B cell (primary cell): ENCODE results near the gene WDR86. TPM values are rescaled to one million over a fixed set of nuclear protein-coding genes. Genes with fewer than 3 reads are reported as not detected.

Experiments
- ATAC-seq: fragments of 200-7000 bp; cut with Tn5 transposase; one replicate; pipeline ENCODE4 v1.10.0; 2021; ENCODE audit warnings: low read depth, mild to moderate bottlenecking, moderate number of reproducible peaks, moderate library complexity
- CTCF ChIA-PET: fragments of 350-600 bp; sonication (Branson Sonifier 250); formaldehyde crosslinking; loops from one replicate; lab custom pipeline; 2021; ENCODE audit warnings: antibody characterized with exemption, inconsistent platforms; lab: Charles Lee
- POLR2A ChIA-PET: fragments of 350-600 bp; sonication (Branson Sonifier 250); formaldehyde crosslinking; loops from one replicate; lab custom pipeline; 2021; ENCODE audit warnings: antibody characterized with exemption; lab: Charles Lee
- DNase-seq: peaks from one replicate; pipeline ENCODE4 v3.0.0; 2013
- H2AFZ ChIP-seq: 2 replicates; pipeline ENCODE4 v1.6.1; 2012; ENCODE audit warnings: mild to moderate bottlenecking, low read depth, low read length; ENCODE audit not compliant: insufficient read depth, poor library complexity, severe bottlenecking
- H3K27ac ChIP-seq, 2 donors: 1 replicate in 1 of 2; 2 replicates in 1 of 2; pipeline ENCODE4 v1.5.1; 2012 to 2013; ENCODE audit warnings: low read length in 2 of 2, mild to moderate bottlenecking in 2 of 2, moderate library complexity in 1 of 2
- H3K27me3 ChIP-seq, 4 experiments: fragments of 200-600 bp in 1 of 4; sonication (generic) in 1 of 4; replicated peaks in 1 of 4; 1 replicate in 2 of 4; 2 replicates in 2 of 4; pipeline versions ENCODE4 v1.6.1 to v1.7.0; 2013 to 2016; ENCODE audit warnings: low read length in 3 of 4, mild to moderate bottlenecking in 2 of 4, mixed read lengths in 1 of 4, moderate library complexity in 1 of 4; ENCODE audit not compliant: insufficient read depth in 4 of 4, control insufficient read depth in 3 of 4; ENCODE audit errors: control extremely low read depth in 1 of 4
- H3K36me3 ChIP-seq, 2 experiments: replicated peaks in 1 of 2; 1 replicate in 1 of 2; 2 replicates in 1 of 2; pipeline versions ENCODE4 v1.6.1 to v1.7.1; 2013; ENCODE audit warnings: low read length in 1 of 2; ENCODE audit not compliant: insufficient read depth in 2 of 2, control insufficient read depth in 1 of 2; ENCODE audit errors: control extremely low read depth in 1 of 2, extremely low read depth in 1 of 2
- H3K4me1 ChIP-seq, 2 donors: fragments of 200-600 bp in 1 of 2; sonication (generic) in 1 of 2; 1 replicate in 1 of 2; 2 replicates in 1 of 2; pipeline versions ENCODE4 v1.5.1 to v1.6.1; 2013 to 2017; ENCODE audit warnings: low read length in 2 of 2; ENCODE audit not compliant: control insufficient read depth in 2 of 2, insufficient read depth in 2 of 2
- H3K4me2 ChIP-seq: replicated peaks from 2 replicates; pipeline ENCODE3; 2012; ENCODE audit warnings: mild to moderate bottlenecking, low read depth, low read length; ENCODE audit not compliant: poor library complexity, severe bottlenecking
- H3K4me3 ChIP-seq, 5 experiments: fragments of 200-600 bp in 1 of 5; sonication (generic) in 1 of 5; 1 replicate in 3 of 5; 2 replicates in 2 of 5; pipeline versions ENCODE4 v1.5.1 to v1.7.0; 2011 to 2016; ENCODE audit warnings: low read length in 4 of 5, mild to moderate bottlenecking in 4 of 5, low read depth in 2 of 5, control low read depth in 1 of 5, moderate library complexity in 1 of 5; ENCODE audit not compliant: insufficient read depth in 1 of 5; ENCODE audit errors: control extremely low read depth in 1 of 5, extremely low read depth in 1 of 5
- H3K79me2 ChIP-seq: fragments of 200-600 bp; sonication (generic); one replicate; pipeline ENCODE4 v1.6.0; 2016; ENCODE audit warnings: low read length; ENCODE audit not compliant: control insufficient read depth, insufficient read depth
- H3K9ac ChIP-seq: fragments of 200-600 bp; sonication (generic); 2 replicates; pipeline ENCODE4 v1.6.1; 2017; ENCODE audit warnings: mild to moderate bottlenecking, low read length, moderate library complexity
- H3K9me3 ChIP-seq, 3 donors: one replicate each; pipeline versions ENCODE4 v1.6.1 to v1.7.1; 2013; ENCODE audit warnings: low read length in 2 of 3; ENCODE audit not compliant: control insufficient read depth in 2 of 3, insufficient read depth in 1 of 3; ENCODE audit errors: control extremely low read depth in 1 of 3
- H4K20me1 ChIP-seq: 2 replicates; pipeline ENCODE4 v1.6.0; 2012; ENCODE audit warnings: mild to moderate bottlenecking, low read length; ENCODE audit not compliant: insufficient read depth, control insufficient read depth, poor library complexity, severe bottlenecking
- H3K27ac Mint-ChIP-seq: one replicate; pipeline ENCODE4 v1.8.0; 2021; ENCODE audit warnings: mixed read lengths
- H3K27me3 Mint-ChIP-seq: one replicate; pipeline ENCODE4 v1.8.0; 2021; ENCODE audit warnings: mixed read lengths
- H3K4me1 Mint-ChIP-seq: one replicate; pipeline ENCODE4 v1.8.0; 2021; ENCODE audit warnings: mixed read lengths
- H3K4me3 Mint-ChIP-seq: one replicate; pipeline ENCODE4 v1.8.0; 2021; ENCODE audit warnings: mixed read lengths
- H3K9me3 Mint-ChIP-seq: one replicate; pipeline ENCODE4 v1.8.0; 2022; ENCODE audit warnings: mixed read lengths; ENCODE audit not compliant: insufficient read depth
- CTCF ChIP-seq: fragments of 200-600 bp; IDR thresholded peaks from one replicate; pipeline ENCODE4 v1.8.0; 2022; ENCODE audit warnings: antibody characterized with exemption, mild to moderate bottlenecking
- EZH2 ChIP-seq: IDR thresholded peaks from 2 replicates; pipeline ENCODE4 v1.6.1; 2012; ENCODE audit warnings: borderline replicate concordance, low read depth, mild to moderate bottlenecking, moderate library complexity, low read length; ENCODE audit not compliant: insufficient read depth, poor library complexity, severe bottlenecking
- WGBS: methylation state at CpG from one replicate; pipeline ENCODE4 v1.1.5; 2013; ENCODE audit warnings: missing lambda C conversion rate; ENCODE audit not compliant: insufficient coverage; 5-methylcytosine and 5-hydroxymethylcytosine counted together
- intact Hi-C: fragments of 100-400 bp; cut with micrococcal nuclease; formaldehyde crosslinking; loops from one replicate; pipeline ENCODE4 v1.10.0; 2022
- polyA plus RNA-seq: library from polyadenylated mRNA; depleted of rRNA; stranded (reverse); fragments of >200 nt; gene quantifications from 2 replicates; pipeline ENCODE4 v1.2.3, GENCODE V29; 2012
- total RNA-seq, 2 donors: library from RNA; stranded (reverse); fragments of 120-200 nt in 1 of 2; gene quantifications; 1 replicate in 1 of 2; 2 replicates in 1 of 2; pipeline versions ENCODE4 v1.2.3 to v1.2.4, GENCODE V29; 2013 to 2022

Gene WDR86
- total and polyA plus RNA-seq, 2 donors (not counting 1 experiment from before 2014, with no cell fraction given), result 1.4 to 1.5 TPM

- H3K27ac ChIP-seq, result no peak overlapping the region
- ChIA-PET POLR2A (no interaction called here), CTCF (no interaction called here)
- 92% methylated on average over 11 of the region's 13 CpGs for WGBS
- no peak overlapping the region for H3K9ac ChIP-seq
- H4K20me1 ChIP-seq, result no peaks in the 10 kb centered on the region
- Mint-ChIP-seq H3K4me1 (peaks cover 6% of the 10 kb centered on the region), H3K9me3 (no peaks in the 10 kb centered on the region), H3K27me3 (peaks cover 18% of the 10 kb centered on the region), H3K27ac (no peak overlapping the region), H3K4me3 (no peak overlapping the region)
- no peak for ATAC-seq
- H3K4me1 ChIP-seq, result peaks cover under 1 to 2% of the 10 kb centered on the region in 2 donors
- no peak overlapping the region for H3K4me3 ChIP-seq
- peaks cover 0 to 9% (median 1%) of the 10 kb centered on the region in 4 experiments for H3K27me3 ChIP-seq
- intact Hi-C loops, result no loop called here
- no peaks in the 10 kb centered on the region for H3K79me2 ChIP-seq
- DNase-seq, result no peak
- H3K9me3 ChIP-seq, result peaks cover 0 to 14% (median 0%) of the 10 kb centered on the region in 3 donors
- H3K36me3 ChIP-seq, result no peaks in the 10 kb centered on the region
- no peak overlapping the region for H2AFZ ChIP-seq
- no peak overlapping the region for H3K4me2 ChIP-seq
- TF ChIP-seq EZH2 (no peak), CTCF (no peak)
Measured at GRCh38 chr7:151395036-151395367, 14.8 kb downstream of the WDR86 start.

- no peak overlapping the region for H3K27ac Mint-ChIP-seq
Measured at GRCh38 chr7:151394076-151395035, 15.5 kb downstream of the WDR86 start.

More at GRCh38 chr7:151394076-151395035, 15.5 kb downstream of the WDR86 start:
- no peak overlapping the region for H3K4me3 Mint-ChIP-seq
- TF ChIP-seq CTCF (no peak), EZH2 (no peak)
- Histone ChIP-seq H3K27ac (no peak overlapping the region), H2AFZ (no peak overlapping the region), H3K4me3 (no peak overlapping the region), H4K20me1 (no peaks in the 10 kb centered on the region), H3K27me3 (peaks cover 0 to 9% (median 0%) of the 10 kb centered on the region in 4 experiments), H3K4me2 (no peak overlapping the region), H3K4me1 (no peaks in the 10 kb centered on the region), H3K9me3 (peaks cover 0 to 14% (median 0%) of the 10 kb centered on the region in 3 donors), H3K36me3 (no peaks in the 10 kb centered on the region), H3K9ac (no peak overlapping the region), H3K79me2 (no peaks in the 10 kb centered on the region)
- peaks cover 4% of the 10 kb centered on the region for H3K4me1 Mint-ChIP-seq
- DNase-seq (no peak), ATAC-seq (no peak)
- CTCF ChIA-PET, result no interaction called here
- intact Hi-C loops, result no loop called here
- H3K27me3 Mint-ChIP-seq, result peaks cover 25% of the 10 kb centered on the region
- POLR2A ChIA-PET, result interaction anchor here (0.6 kb wide), 1 partner anchor 41 kb away, joined by 3 read pairs; no protein-coding TSS in a partner anchor
- WGBS, result 97% methylated on average over 32 of the region's 35 CpGs
- H3K9me3 Mint-ChIP-seq, result no peaks in the 10 kb centered on the region
